H1 (cell line): ENCODE measurements around the gene MYRIP. TPM values are rescaled to one million over a fixed set of nuclear protein-coding genes. Genes with fewer than 3 reads are reported as not detected.

Experiments used
- CTCF ChIA-PET: fragments of 300-600 bp; sonication (Branson Sonifier 250); formaldehyde crosslinking; loops from one replicate; lab custom pipeline; 2021; ENCODE audit not compliant: partially characterized antibody; lab: Charles Lee
- POLR2A ChIA-PET: fragments of 300-600 bp; sonication (Branson Sonifier 250); formaldehyde crosslinking; loops from one replicate; lab custom pipeline; 2021; ENCODE audit warnings: inconsistent platforms; ENCODE audit not compliant: partially characterized antibody; lab: Charles Lee
- DNase-seq, 2 experiments: peaks; one replicate each; pipeline versions ENCODE4 v3.0.0 to v3.0.0-alpha.2; 2010 to 2022; ENCODE audit warnings: low spot score in 2 of 2, low read depth in 1 of 2, mixed read lengths in 1 of 2
- FAIRE-seq: peaks from 2 replicates; lab custom pipeline; 2011; peaks lifted over from hg19 to GRCh38; lab: Jason Lieb, UNC
- H2AFZ ChIP-seq: 2 replicates; pipeline ENCODE4 v1.8.1; 2012; ENCODE audit warnings: low read length, inconsistent platforms
- H2AK5ac ChIP-seq: 2 replicates; pipeline ENCODE4 v1.6.1; 2013; ENCODE audit warnings: low read depth, low read length
- H2BK120ac ChIP-seq: replicated peaks from 2 replicates; pipeline ENCODE3; 2013; ENCODE audit warnings: low read depth, low read length, inconsistent platforms
- H2BK12ac ChIP-seq: 2 replicates; pipeline ENCODE4 v1.6.1; 2013; ENCODE audit warnings: low read depth, low read length
- H2BK15ac ChIP-seq: 2 replicates; pipeline ENCODE4 v1.6.1; 2013; ENCODE audit warnings: low read length
- H2BK20ac ChIP-seq: 2 replicates; pipeline ENCODE4 v1.6.1; 2013; ENCODE audit warnings: low read length
- H2BK5ac ChIP-seq: 2 replicates; pipeline ENCODE4 v1.6.1; 2013; ENCODE audit warnings: low read depth, low read length
- H3K14ac ChIP-seq: 2 replicates; pipeline ENCODE4 v1.6.1; 2013; ENCODE audit warnings: inconsistent platforms; ENCODE audit not compliant: insufficient read length
- H3K18ac ChIP-seq: 2 replicates; pipeline ENCODE4 v1.6.1; 2013; ENCODE audit warnings: low read length; ENCODE audit errors: extremely low read depth
- H3K23ac ChIP-seq: 2 replicates; pipeline ENCODE4 v1.6.1; 2013; ENCODE audit warnings: inconsistent platforms; ENCODE audit not compliant: insufficient read length
- H3K23me2 ChIP-seq: 2 replicates; pipeline ENCODE4 v1.6.1; 2013; ENCODE audit warnings: low read depth, low read length
- H3K27ac ChIP-seq: 2 replicates; pipeline ENCODE4 v1.6.1; 2011; ENCODE audit warnings: low read depth, low read length, inconsistent platforms
- H3K27me3 ChIP-seq, 4 experiments: replicated peaks in 1 of 4; 1 replicate in 1 of 4; 2 replicates in 3 of 4; pipeline versions ENCODE4 v1.6.1 to v1.8.1; 2011 to 2013; ENCODE audit warnings: low read length in 3 of 4, mild to moderate bottlenecking in 3 of 4, inconsistent platforms in 2 of 4, mixed read lengths in 2 of 4, moderate library complexity in 1 of 4; ENCODE audit not compliant: control insufficient read depth in 3 of 4, insufficient read depth in 3 of 4; ENCODE audit errors: extremely low read depth in 1 of 4
- H3K36me3 ChIP-seq, 4 experiments: 2 replicates each; pipeline versions ENCODE4 v1.6.1 to v1.8.1; 2011 to 2013; ENCODE audit warnings: mild to moderate bottlenecking in 4 of 4, low read length in 3 of 4, moderate library complexity in 2 of 4, control low read depth in 1 of 4, inconsistent platforms in 1 of 4; ENCODE audit not compliant: insufficient read depth in 4 of 4, control insufficient read depth in 2 of 4
- H3K4ac ChIP-seq: replicated peaks from 2 replicates; pipeline ENCODE3; 2013; ENCODE audit warnings: low read length, low read depth, mixed read lengths, inconsistent platforms; ENCODE audit not compliant: insufficient read length
- H3K4me1 ChIP-seq, 4 experiments: replicated peaks in 1 of 4; 1 replicate in 1 of 4; 2 replicates in 3 of 4; pipeline versions ENCODE4 v1.6.1 to v1.8.1; 2011 to 2013; ENCODE audit warnings: low read length in 3 of 4, inconsistent platforms in 2 of 4, mixed read lengths in 1 of 4; ENCODE audit not compliant: insufficient read depth in 4 of 4, control insufficient read depth in 3 of 4
- H3K4me2 ChIP-seq, 2 experiments: 2 replicates each; pipeline versions ENCODE4 v1.6.1 to v1.8.1; 2011 to 2013; ENCODE audit warnings: low read depth in 2 of 2, low read length in 2 of 2, control low read depth in 1 of 2, inconsistent platforms in 1 of 2, mild to moderate bottlenecking in 1 of 2; ENCODE audit not compliant: insufficient read depth in 1 of 2
- H3K4me3 ChIP-seq, 4 experiments: fragments of 200-600, 300-600 bp in 1 of 4; sonication (generic), shearing (Covaris generic), sonication (Bioruptor Twin) in 1 of 4; 2 replicates each; pipeline versions ENCODE4 v1.5.1 to v1.8.1; 2011 to 2016; ENCODE audit warnings: low read length in 4 of 4, low read depth in 3 of 4, control low read depth in 2 of 4, inconsistent platforms in 2 of 4, mild to moderate bottlenecking in 2 of 4, mixed read lengths in 1 of 4, moderate library complexity in 1 of 4; ENCODE audit not compliant: insufficient read depth in 2 of 4; ENCODE audit errors: extremely low read depth in 1 of 4
- H3K56ac ChIP-seq: replicated peaks from 2 replicates; pipeline ENCODE3; 2013; ENCODE audit warnings: low read depth, mild to moderate bottlenecking, mixed read lengths, low read length, inconsistent platforms; ENCODE audit not compliant: insufficient read length
- H3K79me1 ChIP-seq: 2 replicates; pipeline ENCODE4 v1.6.1; 2013; ENCODE audit warnings: low read depth, low read length, control low read depth
- H3K79me2 ChIP-seq, 2 experiments: 2 replicates each; pipeline versions ENCODE4 v1.6.1 to v1.8.1; 2012 to 2013; ENCODE audit warnings: low read length in 2 of 2, mild to moderate bottlenecking in 2 of 2, inconsistent platforms in 1 of 2; ENCODE audit not compliant: insufficient read depth in 2 of 2, control insufficient read depth in 1 of 2
- H3K9ac ChIP-seq, 4 experiments: replicated peaks in 1 of 4; 1 replicate in 1 of 4; 2 replicates in 3 of 4; pipeline versions ENCODE4 v1.6.1 to v1.8.1; 2011 to 2013; ENCODE audit warnings: low read depth in 3 of 4, low read length in 3 of 4, control low read depth in 2 of 4, mild to moderate bottlenecking in 2 of 4, moderate library complexity in 2 of 4, inconsistent platforms in 1 of 4; ENCODE audit errors: extremely low read depth in 1 of 4
- H3K9me3 ChIP-seq, 2 experiments: 2 replicates each; pipeline versions ENCODE4 v1.6.1 to v1.8.1; 2012 to 2013; ENCODE audit warnings: mild to moderate bottlenecking in 2 of 2, moderate library complexity in 2 of 2, control low read depth in 1 of 2, inconsistent platforms in 1 of 2, low read depth in 1 of 2, low read length in 1 of 2, mixed read lengths in 1 of 2; ENCODE audit not compliant: insufficient read depth in 2 of 2
- H4K20me1 ChIP-seq, 2 experiments: replicated peaks in 1 of 2; 2 replicates each; pipeline versions ENCODE3 to v1.8.1; 2011 to 2013; ENCODE audit warnings: inconsistent platforms in 2 of 2, low read length in 2 of 2, mild to moderate bottlenecking in 1 of 2; ENCODE audit not compliant: insufficient read depth in 2 of 2, control insufficient read depth in 1 of 2
- H4K5ac ChIP-seq: 2 replicates; pipeline ENCODE4 v1.6.1; 2013; ENCODE audit warnings: low read length, low read depth, mixed read lengths, inconsistent platforms; ENCODE audit not compliant: insufficient read length
- H4K8ac ChIP-seq: 2 replicates; pipeline ENCODE4 v1.8.0; 2013; ENCODE audit warnings: mild to moderate bottlenecking, moderate library complexity, low read length, inconsistent platforms; ENCODE audit not compliant: insufficient read depth; ENCODE audit errors: extremely low read depth
- H4K91ac ChIP-seq: replicated peaks from 2 replicates; pipeline ENCODE3; 2013; ENCODE audit warnings: low read length, mixed read lengths, inconsistent platforms; ENCODE audit not compliant: insufficient read length
- ATF2 ChIP-seq: IDR thresholded peaks from 2 replicates; pipeline ENCODE4 v1.6.1; 2012; ENCODE audit warnings: low read length, inconsistent platforms
- BACH1 ChIP-seq: IDR thresholded peaks from 2 replicates; pipeline ENCODE4 v1.6.1; 2012; ENCODE audit warnings: low read length, improper control_type of control experiment
- CTBP2 ChIP-seq: IDR thresholded peaks from 2 replicates; pipeline ENCODE4 v1.7.0; 2011; ENCODE audit warnings: borderline replicate concordance, mild to moderate bottlenecking, moderate library complexity, mixed read lengths, low read length; ENCODE audit not compliant: insufficient read depth, insufficient read length
- FOSL1 ChIP-seq: IDR thresholded peaks from 2 replicates; pipeline ENCODE4 v1.6.1; 2011; ENCODE audit warnings: mild to moderate bottlenecking, low read depth, low read length, moderate library complexity; ENCODE audit not compliant: insufficient read depth
- MAX ChIP-seq: IDR thresholded peaks from 2 replicates; pipeline ENCODE4 v1.6.1; 2012; ENCODE audit warnings: inconsistent platforms
- NRF1 ChIP-seq: IDR thresholded peaks from 2 replicates; pipeline ENCODE4 v1.6.1; 2011; ENCODE audit warnings: mild to moderate bottlenecking, low read depth, low read length, improper control_type of control experiment
- PHF8 ChIP-seq: fragments of 200-600 bp; sonication (generic); conservative IDR thresholded peaks from 2 replicates; pipeline ENCODE4 v1.7.1; 2012; ENCODE audit warnings: low read depth, mild to moderate bottlenecking, inconsistent platforms, low read length, moderate library complexity
- POLR2AphosphoS5 ChIP-seq: IDR thresholded peaks from 2 replicates; pipeline ENCODE4 v1.6.1; 2011; ENCODE audit warnings: low read depth, low read length
- RNF2 ChIP-seq: fragments of 200-900, 300-1000 bp; sonication (generic); IDR thresholded peaks from 2 replicates; pipeline ENCODE4 v1.7.1; 2016; ENCODE audit warnings: borderline replicate concordance, low read depth, mild to moderate bottlenecking, antibody characterized with exemption, low read length; ENCODE audit not compliant: poor library complexity, severe bottlenecking; ENCODE audit errors: missing control alignments
- RXRA ChIP-seq: IDR thresholded peaks from 2 replicates; pipeline ENCODE4 v1.6.1; 2011; ENCODE audit warnings: low read depth, mild to moderate bottlenecking, low read length, moderate library complexity; ENCODE audit not compliant: insufficient read depth
- TAF7 ChIP-seq: optimal IDR thresholded peaks from 2 replicates; pipeline ENCODE3; 2011; ENCODE audit warnings: low read depth, mild to moderate bottlenecking, inconsistent platforms, low read length, moderate library complexity, borderline replicate concordance
- YY1 ChIP-seq: IDR thresholded peaks from 2 replicates; pipeline ENCODE4 v1.6.1; 2011; ENCODE audit warnings: low read depth, mild to moderate bottlenecking, low read length
- WGBS, 2 experiments: shearing (Covaris generic) in 1 of 2; methylation state at CpG; one replicate each; pipeline versions ENCODE4 v1.1.6 to v1.1.7; 2013 to 2015; ENCODE audit warnings: low lambda C conversion rate in 2 of 2, mixed read lengths in 2 of 2, inconsistent platforms in 1 of 2, low coverage in 1 of 2, missing lambda C conversion rate in 1 of 2; ENCODE audit not compliant: insufficient replicate concordance in 2 of 2, insufficient coverage in 1 of 2, insufficient read length in 1 of 2; ENCODE audit errors: extremely low coverage in 1 of 2, missing lambda C conversion rate in 1 of 2; 5-methylcytosine and 5-hydroxymethylcytosine counted together
- polyA plus RNA-seq, 7 experiments: library from polyadenylated mRNA; depleted of rRNA in 3 of 7; stranded (reverse) in 5 of 7; unstranded in 2 of 7; fragments of >200 nt in 5 of 7; fragments of 200-250 nt in 2 of 7; gene quantifications; 1 replicate in 5 of 7; 2 replicates in 1 of 7; 4 replicates in 1 of 7; pipeline versions ENCODE4 v1.2.1 to v1.2.3, GENCODE V29; 2011 to 2013; ENCODE audit warnings: missing spikeins in 2 of 7, mixed read lengths in 2 of 7
- total RNA-seq: library from RNA; stranded (reverse); fragmentation: NEBNext Ultra II Directional; extraction: Animal tissue kit (Norgen Biotek cat#: 25700); gene quantifications from 2 replicates; pipeline ENCODE4 v1.2.1, GENCODE V29; 2021

MYRIP gene
- total and polyA plus RNA-seq, 2 of the 8 experiments (the other 6 are each of a cell fraction or from before 2014, with no cell fraction given) = 0.54 to 4.3 TPM

GRCh38 chr3:40160933-40161332 lies 351.5 kb downstream of the MYRIP start:
- Histone ChIP-seq H4K20me1 (no peaks in the 10 kb centered on the region), H3K9ac (no peak overlapping the region), H3K27ac (no peak overlapping the region), H2BK20ac (no peak overlapping the region), H3K36me3 (no peaks in the 10 kb centered on the region), H3K9me3 (peaks cover 10 to 14% of the 10 kb centered on the region in 2 experiments; a peak in 2 of 4 replicates), H2AK5ac (no peak overlapping the region), H3K79me2 (no peaks in the 10 kb centered on the region), H3K14ac (no peak overlapping the region), H3K23me2 (no peaks in the 10 kb centered on the region), H2BK15ac (no peak overlapping the region), H3K18ac (no peak overlapping the region), H3K4me2 (no peak overlapping the region), H4K5ac (no peak overlapping the region), H4K8ac (no peak overlapping the region), H2BK5ac (no peak overlapping the region), H3K4me3 (no peak overlapping the region), H3K4ac (no peak overlapping the region), H4K91ac (no peak overlapping the region), H2BK12ac (no peak overlapping the region), H3K23ac (no peak overlapping the region), H3K56ac (no peak overlapping the region), H2BK120ac (no peak overlapping the region), H3K27me3 (no peaks in the 10 kb centered on the region), H2AFZ (no peak overlapping the region), H3K4me1 (no peaks in the 10 kb centered on the region), H3K79me1 (no peaks in the 10 kb centered on the region)
- ChIA-PET CTCF (no interaction called here), POLR2A (no interaction called here)
- DNase-seq (no peak), FAIRE-seq (no peak)
- WGBS, 2 experiments = 92% methylated on average over 6 of the region's 6 CpGs; no CpG with 5 or more reads in 1 of the 2 experiments
- TF ChIP-seq CTBP2 (no peak), BACH1 (no peak), RXRA (no peak), RNF2 (no peak), POLR2AphosphoS5 (no peak), NRF1 (no peak), TAF7 (no peak), MAX (no peak), PHF8 (no peak), FOSL1 (no peak), ATF2 (no peak), YY1 (no peak)
